Measurements from ENCODE around the gene BCOR. TPM values are rescaled to one million over a fixed set of nuclear protein-coding genes. Genes with fewer than 3 reads are reported as not detected.

Gene BCOR
- total RNA-seq, 1 experiment from 2014 or later: 48.3 TPM

GRCh38 chrX:40060356-40060845 lies 37.4 kb downstream of the BCOR start:
- BruUV-seq (replicated peaks): no TSS peak
- H3K27ac ChIP-seq (ENCODE audit: low read length): no peak overlapping the region
- TF ChIP-seq TCF7L2 (IDR thresholded peaks at IDR 0.05; ENCODE audit: low read depth, low read length): no peak
- no peak for TF ChIP-seq POLR2AphosphoS5 (IDR thresholded peaks at IDR 0.05; ENCODE audit: low read depth, low read length)
- TF ChIP-seq REST (IDR thresholded peaks at IDR 0.05; ENCODE audit: insufficient read depth in 1 of 2, low read depth in 2 of 2, low read length in 1 of 2): no peak
- TF ChIP-seq CTCF (IDR thresholded peaks at IDR 0.05): no peak
- TF ChIP-seq SIN3A (IDR thresholded peaks at IDR 0.05; ENCODE audit: borderline replicate concordance, insufficient read depth, low read depth, low read length): no peak
- in situ Hi-C loops (cut with HindIII; ENCODE audit: low pct_unique_long_range_greater_than_20kb, low sequenced_read_pairs) (no loop called here), intact Hi-C loops (cut with micrococcal nuclease; ENCODE audit: unreplicated experiment) (no loop called here)
- no peak; the same call in 1 of the 2 replicates for ATAC-seq
- no peak for DNase-seq (ENCODE audit: low read depth, low spot score)
- H3K27me3 ChIP-seq (ENCODE audit: control insufficient read depth, insufficient read depth, low read length): no peaks in the 10 kb centered on the region
- no peaks in the 10 kb centered on the region for H3K9me3 ChIP-seq (ENCODE audit: control insufficient read depth, insufficient read depth, low read depth, low read length)
- CTCF ChIA-PET: no interaction called here
- H3K36me3 ChIP-seq (ENCODE audit: control insufficient read depth, insufficient read depth, low read length): peaks cover 4% of the 10 kb centered on the region
- H3K4me1 ChIP-seq (ENCODE audit: control insufficient read depth, insufficient read depth, low read length): no peaks in the 10 kb centered on the region
- POLR2A ChIA-PET: interaction anchor here (0.6 kb wide), 1 partner anchor 13 kb away, joined by 3 read pairs; no protein-coding TSS in a partner anchor
- H3K4me3 ChIP-seq (ENCODE audit: low read depth in 2 of 2, low read length in 2 of 2): no peak overlapping the region

GRCh38 chrX:40058719-40059118 lies 39.0 kb downstream of the BCOR start:
- no peaks in the 10 kb centered on the region for H3K27me3 ChIP-seq (ENCODE audit: control insufficient read depth, insufficient read depth, low read length)
- BruUV-seq (replicated peaks): no TSS peak
- ChIA-PET POLR2A (no interaction called here), CTCF (no interaction called here)
- no peak overlapping the region for H3K4me3 ChIP-seq (ENCODE audit: low read depth in 2 of 2, low read length in 2 of 2)
- peaks cover 13% of the 10 kb centered on the region for H3K36me3 ChIP-seq (ENCODE audit: control insufficient read depth, insufficient read depth, low read length)
- no peak for DNase-seq (ENCODE audit: low read depth, low spot score)
- TF ChIP-seq SIN3A (IDR thresholded peaks at IDR 0.05; ENCODE audit: borderline replicate concordance, insufficient read depth, low read depth, low read length) (no peak), POLR2AphosphoS5 (IDR thresholded peaks at IDR 0.05; ENCODE audit: low read depth, low read length) (no peak), REST (IDR thresholded peaks at IDR 0.05; ENCODE audit: insufficient read depth in 1 of 2, low read depth in 2 of 2, low read length in 1 of 2) (no peak), TCF7L2 (IDR thresholded peaks at IDR 0.05; ENCODE audit: low read depth, low read length) (no peak), CTCF (IDR thresholded peaks at IDR 0.05) (no peak)
- H3K27ac ChIP-seq (ENCODE audit: low read length): no peak overlapping the region
- ATAC-seq: no peak
- no peaks in the 10 kb centered on the region for H3K4me1 ChIP-seq (ENCODE audit: control insufficient read depth, insufficient read depth, low read length)
- in situ Hi-C loops (cut with HindIII; ENCODE audit: low pct_unique_long_range_greater_than_20kb, low sequenced_read_pairs) (no loop called here), intact Hi-C loops (cut with micrococcal nuclease; ENCODE audit: unreplicated experiment) (no loop called here)
- H3K9me3 ChIP-seq (ENCODE audit: control insufficient read depth, insufficient read depth, low read depth, low read length): no peaks in the 10 kb centered on the region
